Measurements from ENCODE around the gene MADD. TPM values are rescaled to one million over a fixed set of nuclear protein-coding genes. Genes with fewer than 3 reads are reported as not detected.
A peak's percentile ranks its signal among the peaks of the same experiment; 100 is the strongest.

Gene MADD
- total RNA-seq, 2 donors from 2014 or later: 22.8 to 41.2 TPM

- no peak for TF ChIP-seq CTCF (IDR thresholded peaks at IDR 0.05)
- TF ChIP-seq POLR2A (IDR thresholded peaks at IDR 0.05): no peak
- no peak overlapping the region for H3K27ac ChIP-seq
- intact Hi-C loops (cut with DNase I): no loop called here
- H3K4me3 ChIP-seq: no peak overlapping the region
- DNase-seq (no peak), ATAC-seq (no peak)
- H3K4me1 ChIP-seq: no peaks in the 10 kb centered on the region
- no peaks in the 10 kb centered on the region for H3K27me3 ChIP-seq
- WGBS, 2 donors: 95 to 100% methylated on average over 1 of the region's 1 CpG
- no peaks in the 10 kb centered on the region for H3K9me3 ChIP-seq
- peaks cover 16 to 33% of the 10 kb centered on the region in 2 donors for H3K36me3 ChIP-seq (replicated peaks in 1 of 2; ENCODE audit: insufficient read depth in 1 of 2, low read depth in 2 of 2)
Measured at GRCh38 chr11:47302853-47303252, 32.9 kb downstream of the MADD start.

GRCh38 chr11:47305734-47306483 is 36.0 kb downstream of the MADD start:
- intact Hi-C loops (cut with DNase I): no loop called here
- WGBS, 2 donors: 82 to 86% methylated on average over 2 to 3 of the region's 3 CpGs
- DNase-seq (peak in 2 of 4 donors; percentile 24 to 27), ATAC-seq (peak; percentile 58)
- Histone ChIP-seq H3K4me3 (no peak overlapping the region), H3K9me3 (no peaks in the 10 kb centered on the region), H3K4me1 (no peaks in the 10 kb centered on the region), H3K36me3 (replicated peaks in 1 of 2; ENCODE audit: insufficient read depth in 1 of 2, low read depth in 2 of 2) (peaks cover 16 to 45% of the 10 kb centered on the region in 2 donors), H3K27me3 (no peaks in the 10 kb centered on the region), H3K27ac (peak overlapping the region in 1 of 4 donors; percentile 13)
- TF ChIP-seq CTCF (IDR thresholded peaks at IDR 0.05) (no peak), POLR2A (IDR thresholded peaks at IDR 0.05) (no peak)

GRCh38 chr11:47306484-47306844 is 36.5 kb downstream of the MADD start:
- Histone ChIP-seq H3K4me3 (no peak overlapping the region), H3K27me3 (no peaks in the 10 kb centered on the region), H3K36me3 (replicated peaks in 1 of 2; ENCODE audit: insufficient read depth in 1 of 2, low read depth in 2 of 2) (peaks cover 16 to 50% of the 10 kb centered on the region in 2 donors), H3K27ac (peak overlapping the region in 1 of 4 donors; percentile 13), H3K9me3 (no peaks in the 10 kb centered on the region), H3K4me1 (no peaks in the 10 kb centered on the region)
- DNase-seq: no peak
- intact Hi-C loops (cut with DNase I): no loop called here
- WGBS, 2 donors: 90 to 100% methylated on average over 1 of the region's 1 CpG
- TF ChIP-seq CTCF (IDR thresholded peaks at IDR 0.05) (no peak), POLR2A (IDR thresholded peaks at IDR 0.05) (no peak)
- ATAC-seq: no peak

GRCh38 chr11:47308050-47308823 is 38.3 kb downstream of the MADD start:
- ATAC-seq (no peak), DNase-seq (no peak)
- TF ChIP-seq POLR2A (IDR thresholded peaks at IDR 0.05): no peak
- no peak for TF ChIP-seq CTCF (IDR thresholded peaks at IDR 0.05)
- Histone ChIP-seq H3K27ac (no peak overlapping the region), H3K4me3 (no peak overlapping the region), H3K9me3 (no peaks in the 10 kb centered on the region), H3K36me3 (replicated peaks in 1 of 2; ENCODE audit: insufficient read depth in 1 of 2, low read depth in 2 of 2) (peaks cover 5 to 57% of the 10 kb centered on the region in 2 donors), H3K27me3 (no peaks in the 10 kb centered on the region), H3K4me1 (no peaks in the 10 kb centered on the region)
- 94 to 96% methylated on average over 6 of the region's 6 CpGs for WGBS, 2 donors
- intact Hi-C loops (cut with DNase I): no loop called here
